ENCODE data around the gene FAAP20.

DNA sequence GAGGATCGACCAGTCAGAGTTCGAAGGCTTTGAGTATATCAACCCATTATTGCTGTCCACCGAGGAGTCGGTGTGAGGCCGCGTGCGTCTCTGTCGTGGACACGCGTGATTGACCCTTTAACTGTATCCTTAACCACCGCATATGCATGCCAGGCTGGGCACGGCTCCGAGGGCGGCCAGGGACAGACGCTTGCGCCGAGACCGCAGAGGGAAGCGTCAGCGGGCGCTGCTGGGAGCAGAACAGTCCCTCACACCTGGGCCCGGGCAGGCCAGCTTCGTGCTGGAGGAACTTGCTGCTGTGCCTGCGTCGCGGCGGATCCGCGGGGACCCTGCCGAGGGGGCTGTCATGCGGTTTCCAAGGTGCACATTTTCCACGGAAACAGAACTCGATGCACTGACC lies 9.6 kb downstream of the FAAP20 start:
- TF ChIP-seq POLR2AphosphoS5 (IDR thresholded peaks at IDR 0.05) (no peak), POLR2A (IDR thresholded peaks at IDR 0.05) (no peak)
- TF ChIP-seq, protein P1, sequence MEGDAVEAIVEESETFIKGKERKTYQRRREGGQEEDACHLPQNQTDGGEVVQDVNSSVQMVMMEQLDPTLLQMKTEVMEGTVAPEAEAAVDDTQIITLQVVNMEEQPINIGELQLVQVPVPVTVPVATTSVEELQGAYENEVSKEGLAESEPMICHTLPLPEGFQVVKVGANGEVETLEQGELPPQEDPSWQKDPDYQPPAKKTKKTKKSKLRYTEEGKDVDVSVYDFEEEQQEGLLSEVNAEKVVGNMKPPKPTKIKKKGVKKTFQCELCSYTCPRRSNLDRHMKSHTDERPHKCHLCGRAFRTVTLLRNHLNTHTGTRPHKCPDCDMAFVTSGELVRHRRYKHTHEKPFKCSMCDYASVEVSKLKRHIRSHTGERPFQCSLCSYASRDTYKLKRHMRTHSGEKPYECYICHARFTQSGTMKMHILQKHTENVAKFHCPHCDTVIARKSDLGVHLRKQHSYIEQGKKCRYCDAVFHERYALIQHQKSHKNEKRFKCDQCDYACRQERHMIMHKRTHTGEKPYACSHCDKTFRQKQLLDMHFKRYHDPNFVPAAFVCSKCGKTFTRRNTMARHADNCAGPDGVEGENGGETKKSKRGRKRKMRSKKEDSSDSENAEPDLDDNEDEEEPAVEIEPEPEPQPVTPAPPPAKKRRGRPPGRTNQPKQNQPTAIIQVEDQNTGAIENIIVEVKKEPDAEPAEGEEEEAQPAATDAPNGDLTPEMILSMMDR (IDR thresholded peaks at IDR 0.05), result no peak

Data from upper lobe of left lung (tissue), 4 donors.